ENCODE data around the gene GCA.
A peak's percentile ranks its signal among the peaks of the same experiment; 100 is the strongest.

GCA gene

DNA sequence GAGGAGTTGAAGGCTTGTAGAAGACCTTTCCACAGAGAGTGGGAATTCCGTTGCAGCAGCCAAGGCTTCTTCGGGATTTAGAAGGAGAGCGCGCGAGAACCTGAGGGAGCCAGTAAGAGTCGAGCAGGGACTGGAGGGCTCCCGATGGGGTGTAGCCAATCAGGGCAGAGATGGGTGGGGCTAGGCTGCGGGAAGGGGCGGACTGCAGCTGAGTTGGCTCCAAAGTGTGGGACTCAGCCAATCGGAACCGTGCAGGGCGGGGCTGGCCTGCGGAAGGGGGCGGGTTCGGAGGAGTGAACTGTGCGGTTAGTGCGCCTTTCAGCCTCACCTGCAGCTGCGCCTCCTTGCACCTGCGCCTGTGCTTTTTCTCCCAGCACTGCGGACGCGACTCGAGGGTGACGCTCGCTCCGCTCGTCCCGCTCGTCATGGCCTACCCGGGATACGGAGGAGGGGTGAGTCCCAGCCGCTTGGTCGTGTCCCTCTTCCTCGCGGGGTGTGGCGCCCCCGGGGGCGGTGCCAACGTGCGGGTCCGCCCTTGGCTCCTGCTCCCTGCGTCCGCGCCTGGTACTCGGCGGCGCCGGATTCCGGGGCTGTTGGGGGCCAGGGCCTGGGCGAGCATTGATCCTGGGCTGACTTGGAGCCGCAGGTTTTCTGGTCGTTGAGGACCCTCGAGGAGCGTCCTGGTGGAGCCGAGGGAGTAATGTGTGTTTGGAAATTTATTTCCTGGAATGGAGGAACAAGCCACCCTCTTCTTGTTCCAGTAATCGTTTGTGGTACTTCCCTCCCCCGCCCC is at the start of gene GCA:
GCA (plus strand) TSS at position 309 of the 793 bp plus-strand sequence; CDS start at position 426, 117 bp downstream.
- peaks cover 10% of the 10 kb centered on the region for H3K4me1 Mint-ChIP-seq (ENCODE audit: low read depth)
- no peaks in the 10 kb centered on the region for H3K9me3 Mint-ChIP-seq
- H3K36me3 Mint-ChIP-seq (ENCODE audit: low read depth) = no peaks in the 10 kb centered on the region
- H3K4me3 Mint-ChIP-seq = peak within 1 kb of the TSS; percentile 90
- peak within 1 kb of the TSS; percentile 62 for H3K27ac Mint-ChIP-seq
- no peaks in the 10 kb centered on the region for H3K27me3 Mint-ChIP-seq

- Mint-ChIP-seq H3K27me3 (no peaks in the 10 kb centered on the region), H3K4me1 (ENCODE audit: low read depth) (no peaks in the 10 kb centered on the region), H3K27ac (no peak overlapping the region), H3K9me3 (no peaks in the 10 kb centered on the region), H3K36me3 (ENCODE audit: low read depth) (peaks cover 9% of the 10 kb centered on the region), H3K4me3 (no peak overlapping the region)
Observed at GRCh38 chr2:162295009-162295408, 48.9 kb upstream of the GCA start.

DNA sequence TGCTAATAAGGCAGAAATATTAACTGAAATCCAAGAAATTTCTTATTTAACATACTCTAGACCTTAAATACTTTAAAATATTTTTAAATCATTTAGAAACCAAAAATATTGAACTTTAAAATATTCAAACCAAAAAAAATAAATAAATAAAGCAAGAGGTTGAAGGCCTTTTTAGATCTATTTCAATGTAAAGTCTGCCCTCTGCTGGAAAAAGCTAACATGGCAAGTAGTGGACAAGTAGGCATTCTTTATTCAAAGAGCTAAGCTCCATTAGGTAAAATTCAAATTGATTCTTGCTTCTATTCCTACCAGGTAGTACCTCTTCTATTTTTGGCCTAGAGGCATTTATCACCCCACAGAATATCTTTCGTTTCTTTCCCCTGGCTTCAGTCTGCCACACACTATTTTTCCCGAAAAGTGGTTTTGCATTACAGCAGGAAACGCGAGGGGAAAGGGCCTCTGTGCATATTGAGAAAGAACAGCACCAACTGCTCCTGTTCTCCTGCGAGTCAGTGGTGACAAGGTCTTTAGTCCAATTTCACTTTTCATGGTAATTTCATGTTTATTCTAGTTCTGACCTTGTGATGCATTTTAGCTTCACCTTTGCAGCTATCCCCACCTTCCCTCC is 45.9 kb upstream of the GCA start:
- Mint-ChIP-seq H3K4me1 (ENCODE audit: low read depth) (no peaks in the 10 kb centered on the region), H3K27me3 (no peaks in the 10 kb centered on the region), H3K9me3 (no peaks in the 10 kb centered on the region), H3K36me3 (ENCODE audit: low read depth) (peaks cover 4% of the 10 kb centered on the region), H3K4me3 (no peak overlapping the region), H3K27ac (no peak overlapping the region)

- Mint-ChIP-seq H3K9me3 (no peaks in the 10 kb centered on the region), H3K4me1 (ENCODE audit: low read depth) (no peaks in the 10 kb centered on the region), H3K27ac (no peak overlapping the region), H3K27me3 (no peaks in the 10 kb centered on the region), H3K4me3 (no peak overlapping the region), H3K36me3 (ENCODE audit: low read depth) (peaks cover 4% of the 10 kb centered on the region)
Observed at GRCh38 chr2:162298669-162299335, 45.1 kb upstream of the GCA start.

DNA sequence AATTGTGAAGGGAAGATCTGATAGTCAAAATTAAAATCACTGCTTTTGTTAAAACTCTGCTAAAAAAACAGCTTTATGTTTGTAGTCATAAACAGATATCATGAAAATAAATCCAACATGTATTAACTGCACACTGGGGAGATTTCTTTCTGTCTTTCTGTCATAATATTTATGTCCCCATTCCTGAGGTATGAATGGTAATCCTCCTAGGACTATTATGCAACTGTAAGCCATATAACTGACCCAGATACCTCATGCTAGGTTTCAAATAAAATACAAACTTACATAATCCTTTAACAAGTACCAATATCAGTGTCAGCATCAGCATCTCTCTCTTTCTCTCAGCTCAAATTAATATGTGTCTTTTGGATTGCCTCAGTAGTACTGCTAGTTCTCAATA is 43.7 kb upstream of the GCA start:
- Mint-ChIP-seq H3K4me3 (no peak overlapping the region), H3K4me1 (ENCODE audit: low read depth) (no peaks in the 10 kb centered on the region), H3K36me3 (ENCODE audit: low read depth) (peaks cover 4% of the 10 kb centered on the region), H3K27ac (no peak overlapping the region), H3K9me3 (no peaks in the 10 kb centered on the region), H3K27me3 (no peaks in the 10 kb centered on the region)

DNA sequence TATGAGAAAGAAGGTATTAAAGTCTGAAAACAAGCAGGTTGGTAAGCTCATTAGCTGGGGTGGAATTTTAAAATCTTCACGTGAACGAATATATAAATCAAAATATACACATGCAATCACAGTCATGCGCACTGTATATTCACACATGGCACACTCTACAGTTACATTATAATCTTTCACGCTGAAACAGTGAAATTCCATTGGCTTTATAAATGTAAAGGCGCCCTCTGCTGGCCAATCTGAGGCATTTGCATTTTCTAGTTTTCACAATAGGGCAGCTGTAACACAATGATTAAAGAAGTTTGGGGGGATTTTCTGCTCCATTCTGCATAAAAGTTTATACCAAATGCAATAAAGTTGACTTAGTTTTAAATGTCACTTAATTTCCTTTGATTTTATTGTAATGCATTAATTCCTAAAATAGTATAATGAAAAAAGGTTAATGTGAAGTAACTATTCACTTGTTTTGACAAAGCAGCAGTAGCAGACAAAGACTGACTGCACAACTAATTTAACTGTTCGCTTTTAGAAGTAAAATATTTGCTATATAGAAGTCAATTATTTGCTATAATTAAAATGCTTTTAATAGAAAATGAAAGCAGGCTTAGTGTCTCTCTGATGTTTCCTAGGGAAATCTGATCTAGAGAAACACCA is 42.7 kb upstream of the GCA start:
- H3K27ac Mint-ChIP-seq = no peak overlapping the region
- peaks cover 6% of the 10 kb centered on the region for H3K36me3 Mint-ChIP-seq (ENCODE audit: low read depth)
- no peak overlapping the region for H3K4me3 Mint-ChIP-seq
- no peaks in the 10 kb centered on the region for H3K27me3 Mint-ChIP-seq
- H3K4me1 Mint-ChIP-seq (ENCODE audit: low read depth) = no peaks in the 10 kb centered on the region
- H3K9me3 Mint-ChIP-seq = no peaks in the 10 kb centered on the region

- H3K27ac Mint-ChIP-seq = no peak overlapping the region
- H3K36me3 Mint-ChIP-seq (ENCODE audit: low read depth) = peaks cover 6% of the 10 kb centered on the region
- no peaks in the 10 kb centered on the region for H3K4me1 Mint-ChIP-seq (ENCODE audit: low read depth)
- no peaks in the 10 kb centered on the region for H3K9me3 Mint-ChIP-seq
- H3K4me3 Mint-ChIP-seq = no peak overlapping the region
- no peaks in the 10 kb centered on the region for H3K27me3 Mint-ChIP-seq
Observed at GRCh38 chr2:162301877-162302276, 42.1 kb upstream of the GCA start.

DNA sequence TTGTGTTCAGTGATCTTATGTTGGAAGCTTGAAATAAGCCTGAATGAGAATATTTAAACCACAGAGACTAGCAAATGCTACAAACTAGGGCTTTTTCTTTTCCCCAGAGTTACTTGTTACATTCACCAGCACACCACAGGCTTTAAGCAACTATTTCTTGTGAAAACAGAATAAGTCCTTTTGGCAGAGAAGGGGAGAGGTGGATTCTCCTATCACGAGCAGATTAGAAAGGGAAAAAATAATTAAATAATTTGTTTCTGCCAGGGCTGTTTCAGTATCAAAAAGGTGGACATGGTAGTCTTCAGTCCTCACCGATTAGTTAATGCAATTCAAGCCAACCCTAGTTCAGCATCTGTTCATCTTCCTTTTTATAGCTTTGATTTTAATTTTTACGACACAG is 38.0 kb upstream of the GCA start:
- no peak overlapping the region for H3K27ac Mint-ChIP-seq
- peaks cover 23% of the 10 kb centered on the region for H3K36me3 Mint-ChIP-seq (ENCODE audit: low read depth)
- no peak overlapping the region for H3K4me3 Mint-ChIP-seq
- H3K9me3 Mint-ChIP-seq = no peaks in the 10 kb centered on the region
- no peaks in the 10 kb centered on the region for H3K27me3 Mint-ChIP-seq
- H3K4me1 Mint-ChIP-seq (ENCODE audit: low read depth) = peaks cover 21% of the 10 kb centered on the region

GRCh38 chr2:162308747-162309503 is 35.0 kb upstream of the GCA start:
- no peak overlapping the region for H3K4me3 Mint-ChIP-seq
- no peaks in the 10 kb centered on the region for H3K9me3 Mint-ChIP-seq
- H3K36me3 Mint-ChIP-seq (ENCODE audit: low read depth) = peaks cover 32% of the 10 kb centered on the region
- peaks cover 41% of the 10 kb centered on the region for H3K4me1 Mint-ChIP-seq (ENCODE audit: low read depth)
- H3K27me3 Mint-ChIP-seq = no peaks in the 10 kb centered on the region
- peak overlapping the region; percentile 61 for H3K27ac Mint-ChIP-seq

DNA sequence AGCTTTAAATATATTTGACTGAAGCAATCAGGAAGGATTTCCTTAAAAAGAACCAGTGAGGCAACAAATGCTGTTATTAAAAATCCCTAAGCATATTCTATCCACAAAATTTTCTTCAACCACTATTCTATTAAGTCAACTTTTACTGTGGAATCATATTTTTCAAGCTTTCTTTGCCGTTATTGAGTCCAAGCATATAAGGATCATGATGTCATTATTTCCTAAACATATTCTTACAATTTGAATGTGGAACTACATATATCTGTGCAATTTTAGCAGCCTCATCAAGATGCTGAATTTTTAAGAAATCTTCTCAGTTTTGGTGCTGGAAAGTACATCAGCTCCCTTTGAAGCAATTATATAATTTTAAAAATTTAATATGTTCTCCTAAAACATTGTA is 31.1 kb upstream of the GCA start:
- Mint-ChIP-seq H3K27me3 (no peaks in the 10 kb centered on the region), H3K4me1 (ENCODE audit: low read depth) (peaks cover 71% of the 10 kb centered on the region), H3K27ac (no peak overlapping the region), H3K4me3 (no peak overlapping the region), H3K9me3 (no peaks in the 10 kb centered on the region), H3K36me3 (ENCODE audit: low read depth) (peaks cover 34% of the 10 kb centered on the region)

DNA sequence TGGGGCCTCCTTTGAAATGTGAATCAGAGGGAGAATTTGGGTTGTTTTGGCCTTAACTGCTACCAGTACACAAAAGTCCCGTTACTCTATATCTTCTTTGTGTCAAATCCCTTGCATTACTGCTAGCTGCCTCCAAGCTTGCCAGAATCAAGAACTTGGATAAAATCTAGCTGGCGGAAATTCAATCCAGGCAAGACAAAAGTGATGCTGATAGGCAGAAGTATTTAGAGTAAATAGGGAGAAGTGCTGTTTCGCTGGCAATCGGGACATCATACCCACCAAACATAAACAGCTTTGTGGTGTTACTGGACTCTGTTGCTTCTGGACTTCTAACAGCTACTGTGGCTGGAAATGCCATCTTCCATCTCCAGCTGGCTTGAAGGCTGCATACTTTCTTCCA is 28.0 kb upstream of the GCA start:
- Mint-ChIP-seq H3K36me3 (ENCODE audit: low read depth) (peaks cover 17% of the 10 kb centered on the region), H3K27me3 (no peaks in the 10 kb centered on the region), H3K9me3 (no peaks in the 10 kb centered on the region), H3K4me3 (peak overlapping the region; percentile 96), H3K4me1 (ENCODE audit: low read depth) (peaks cover 74% of the 10 kb centered on the region), H3K27ac (no peak overlapping the region)

GRCh38 chr2:162316590-162316989 is 27.3 kb upstream of the GCA start:
- peaks cover 78% of the 10 kb centered on the region for H3K4me1 Mint-ChIP-seq (ENCODE audit: low read depth)
- no peaks in the 10 kb centered on the region for H3K27me3 Mint-ChIP-seq
- H3K9me3 Mint-ChIP-seq = no peaks in the 10 kb centered on the region
- H3K27ac Mint-ChIP-seq = peak overlapping the region; percentile 58
- peaks cover 13% of the 10 kb centered on the region for H3K36me3 Mint-ChIP-seq (ENCODE audit: low read depth)
- H3K4me3 Mint-ChIP-seq = peak overlapping the region; percentile 96

DNA sequence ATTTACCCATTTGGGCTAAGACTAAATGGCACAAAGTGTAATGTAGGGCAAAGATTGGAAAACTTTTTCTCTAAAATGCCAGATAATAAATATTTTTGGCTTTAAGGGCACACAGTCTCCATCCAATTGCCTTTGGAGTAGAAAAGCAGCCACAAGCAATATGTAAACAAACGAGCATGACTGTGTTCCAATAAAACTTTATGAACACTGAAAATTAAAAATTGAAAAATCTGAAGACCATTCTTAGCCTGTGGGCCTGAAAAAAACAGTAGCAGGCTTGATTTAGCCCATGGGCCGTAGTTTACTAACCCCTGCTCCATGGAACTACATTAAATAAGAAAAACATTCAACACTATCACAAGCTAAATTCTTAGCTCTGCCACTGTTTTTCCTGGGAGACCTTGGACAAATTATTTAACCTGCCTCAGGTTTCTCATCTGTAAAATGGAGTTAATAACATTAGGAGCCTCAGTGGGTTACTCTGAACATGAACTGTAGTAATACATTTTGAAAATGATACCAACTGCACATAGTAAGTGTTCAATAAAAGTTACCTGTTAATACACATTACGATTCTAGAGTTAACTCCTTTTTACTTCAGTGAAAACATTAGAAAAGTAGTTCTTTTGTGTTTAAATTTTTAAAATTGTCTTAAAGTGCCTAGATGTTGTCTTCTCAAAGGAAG is 26.7 kb upstream of the GCA start:
- peaks cover 13% of the 10 kb centered on the region for H3K36me3 Mint-ChIP-seq (ENCODE audit: low read depth)
- peak overlapping the region; percentile 96 for H3K4me3 Mint-ChIP-seq

GRCh38 chr2:162317861-162318327 is 26.0 kb upstream of the GCA start:
- Mint-ChIP-seq H3K9me3 (no peaks in the 10 kb centered on the region), H3K36me3 (ENCODE audit: low read depth) (peaks cover 13% of the 10 kb centered on the region), H3K4me1 (ENCODE audit: low read depth) (peaks cover 67% of the 10 kb centered on the region), H3K4me3 (peak overlapping the region; percentile 96), H3K27me3 (no peaks in the 10 kb centered on the region), H3K27ac (peak overlapping the region; percentile 98)

More for the DNA sequence above, 26.7 kb upstream of the GCA start:
- Mint-ChIP-seq H3K4me1 (ENCODE audit: low read depth) (peaks cover 73% of the 10 kb centered on the region), H3K27me3 (no peaks in the 10 kb centered on the region), H3K27ac (peak overlapping the region; percentile 98), H3K9me3 (no peaks in the 10 kb centered on the region)

All from stimulated activated naive CD8-positive, alpha-beta T cell treated with anti-CD3 and anti-CD28 coated beads, Interleukin-15, Interleukin-2, amounts not matched to agents 100 ng/mL and 50 ng/mL, for 24 hours (primary cell).